ENCODE results near the gene CAMK1. TPM values are rescaled to one million over a fixed set of nuclear protein-coding genes. Genes with fewer than 3 reads are reported as not detected.

CAMK1 gene
- total and polyA plus RNA-seq, 4 donors, result 13.8 to 20.1 (median 16.7) TPM

DNA sequence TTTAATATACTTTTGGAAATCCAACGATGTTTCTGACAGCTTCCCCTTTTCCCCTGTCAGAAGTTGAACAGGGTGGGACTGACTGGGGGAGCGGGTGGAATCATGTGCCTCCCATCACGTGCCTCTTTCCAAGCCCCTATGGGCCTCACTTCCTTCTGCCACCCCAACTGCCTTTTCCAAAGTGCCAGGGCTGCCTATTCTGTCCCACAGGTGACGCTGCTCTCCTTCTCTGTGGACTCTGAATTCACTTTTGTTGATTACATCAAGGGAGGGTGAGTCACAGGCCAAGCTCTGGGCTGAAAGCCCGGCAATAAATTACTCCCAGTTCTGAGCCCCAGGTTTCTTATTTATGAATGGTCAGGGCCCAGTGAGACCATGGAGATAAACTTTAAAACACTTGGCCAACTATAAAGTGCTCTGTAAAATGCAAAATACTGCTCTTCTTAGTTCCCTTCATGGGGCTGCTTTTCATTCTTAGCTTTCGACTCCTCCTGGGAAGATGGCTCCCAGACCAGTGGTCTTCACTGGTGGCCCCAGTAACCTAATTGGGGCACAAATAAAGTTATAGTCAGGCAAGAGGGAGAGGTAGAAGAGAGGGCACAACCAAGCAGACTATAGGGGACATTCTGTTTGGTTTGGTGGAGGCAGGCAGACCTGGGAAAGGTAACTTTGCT is 53.8 kb downstream of the CAMK1 start:
- no peak for DNase-seq (ENCODE audit: low spot score)
- 55% methylated on average over 6 of the region's 6 CpGs for WGBS

DNA sequence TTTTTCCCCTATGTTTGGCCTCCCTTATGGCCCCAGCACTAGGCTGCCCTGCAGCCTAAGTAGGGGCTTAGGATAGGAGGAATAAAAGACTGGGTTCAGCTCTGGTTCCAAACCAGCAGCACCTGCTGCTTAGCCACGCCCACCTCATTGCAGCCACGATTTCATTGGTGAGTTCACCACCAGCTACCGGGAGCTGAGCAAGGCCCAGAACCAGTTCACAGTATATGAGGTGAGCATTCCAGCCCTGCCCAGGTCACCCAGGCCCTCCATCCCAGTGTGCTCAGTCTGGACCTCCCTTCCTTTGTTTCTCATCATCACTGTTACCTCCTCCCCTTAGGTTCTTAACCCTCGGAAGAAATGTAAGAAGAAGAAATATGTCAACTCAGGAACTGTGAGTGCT is 54.6 kb downstream of the CAMK1 start:
- no peak overlapping the region for H3K4me3 ChIP-seq (ENCODE audit: low read depth in 1 of 3, low read length in 3 of 3)
- TF ChIP-seq HNF4G (IDR thresholded peaks at IDR 0.05) (no peak), GABPA (IDR thresholded peaks at IDR 0.05 in 1 of 2, conservative IDR thresholded peaks at IDR 0.05 in 1 of 2) (no peak), TAF1 (conservative IDR thresholded peaks at IDR 0.05) (no peak), YY1 (IDR thresholded peaks at IDR 0.05) (no peak), EGR1 (IDR thresholded peaks at IDR 0.05; ENCODE audit: low read depth in 2 of 2) (no peak), RXRA (IDR thresholded peaks at IDR 0.05) (no peak), HNF4A (conservative IDR thresholded peaks at IDR 0.05) (no peak), FOXA1 (IDR thresholded peaks at IDR 0.05) (no peak), FOXA2 (IDR thresholded peaks at IDR 0.05) (no peak), JUND (IDR thresholded peaks at IDR 0.05) (no peak)
- TF ChIP-seq, protein P1, sequence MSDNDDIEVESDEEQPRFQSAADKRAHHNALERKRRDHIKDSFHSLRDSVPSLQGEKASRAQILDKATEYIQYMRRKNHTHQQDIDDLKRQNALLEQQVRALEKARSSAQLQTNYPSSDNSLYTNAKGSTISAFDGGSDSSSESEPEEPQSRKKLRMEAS (IDR thresholded peaks at IDR 0.05), result no peak
- no peak for DNase-seq (ENCODE audit: low spot score)
- H3K9me3 ChIP-seq (ENCODE audit: control insufficient read depth in 4 of 4, low read length in 3 of 4), result no peaks in the 10 kb centered on the region
- no peak overlapping the region for H3K9ac ChIP-seq (ENCODE audit: low read depth in 1 of 2, low read length in 2 of 2)
- 30% methylated on average over 4 of the region's 4 CpGs for WGBS
- no peaks in the 10 kb centered on the region for H3K27me3 ChIP-seq (ENCODE audit: control insufficient read depth in 4 of 4, insufficient read depth in 4 of 4, low read length in 3 of 4)
- no peaks in the 10 kb centered on the region for H3K4me1 ChIP-seq (ENCODE audit: control insufficient read depth in 4 of 4, insufficient read depth in 4 of 4, low read length in 3 of 4)
- no peaks in the 10 kb centered on the region for H3K36me3 ChIP-seq (ENCODE audit: control insufficient read depth in 4 of 4, insufficient read depth in 3 of 4, low read depth in 1 of 4, low read length in 3 of 4)
- no peak overlapping the region for H3K27ac ChIP-seq (ENCODE audit: low read depth in 1 of 2, low read length in 2 of 2)

More for the DNA sequence above, 53.8 kb downstream of the CAMK1 start:
- no peaks in the 10 kb centered on the region for H3K4me1 ChIP-seq (ENCODE audit: control insufficient read depth in 4 of 4, insufficient read depth in 4 of 4, low read length in 3 of 4)
- H3K36me3 ChIP-seq (ENCODE audit: control insufficient read depth in 4 of 4, insufficient read depth in 3 of 4, low read depth in 1 of 4, low read length in 3 of 4), result no peaks in the 10 kb centered on the region
- H3K27ac ChIP-seq (ENCODE audit: low read depth in 1 of 2, low read length in 2 of 2), result no peak overlapping the region
- H3K27me3 ChIP-seq (ENCODE audit: control insufficient read depth in 4 of 4, insufficient read depth in 4 of 4, low read length in 3 of 4), result no peaks in the 10 kb centered on the region
- TF ChIP-seq FOXA2 (IDR thresholded peaks at IDR 0.05), result no peak
- no peak for TF ChIP-seq EGR1 (IDR thresholded peaks at IDR 0.05; ENCODE audit: low read depth in 2 of 2)
- TF ChIP-seq, protein P2, sequence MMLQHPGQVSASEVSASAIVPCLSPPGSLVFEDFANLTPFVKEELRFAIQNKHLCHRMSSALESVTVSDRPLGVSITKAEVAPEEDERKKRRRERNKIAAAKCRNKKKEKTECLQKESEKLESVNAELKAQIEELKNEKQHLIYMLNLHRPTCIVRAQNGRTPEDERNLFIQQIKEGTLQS (IDR thresholded peaks at IDR 0.05), result no peak
- TF ChIP-seq HNF4G (IDR thresholded peaks at IDR 0.05), result no peak
- TF ChIP-seq, protein P3, sequence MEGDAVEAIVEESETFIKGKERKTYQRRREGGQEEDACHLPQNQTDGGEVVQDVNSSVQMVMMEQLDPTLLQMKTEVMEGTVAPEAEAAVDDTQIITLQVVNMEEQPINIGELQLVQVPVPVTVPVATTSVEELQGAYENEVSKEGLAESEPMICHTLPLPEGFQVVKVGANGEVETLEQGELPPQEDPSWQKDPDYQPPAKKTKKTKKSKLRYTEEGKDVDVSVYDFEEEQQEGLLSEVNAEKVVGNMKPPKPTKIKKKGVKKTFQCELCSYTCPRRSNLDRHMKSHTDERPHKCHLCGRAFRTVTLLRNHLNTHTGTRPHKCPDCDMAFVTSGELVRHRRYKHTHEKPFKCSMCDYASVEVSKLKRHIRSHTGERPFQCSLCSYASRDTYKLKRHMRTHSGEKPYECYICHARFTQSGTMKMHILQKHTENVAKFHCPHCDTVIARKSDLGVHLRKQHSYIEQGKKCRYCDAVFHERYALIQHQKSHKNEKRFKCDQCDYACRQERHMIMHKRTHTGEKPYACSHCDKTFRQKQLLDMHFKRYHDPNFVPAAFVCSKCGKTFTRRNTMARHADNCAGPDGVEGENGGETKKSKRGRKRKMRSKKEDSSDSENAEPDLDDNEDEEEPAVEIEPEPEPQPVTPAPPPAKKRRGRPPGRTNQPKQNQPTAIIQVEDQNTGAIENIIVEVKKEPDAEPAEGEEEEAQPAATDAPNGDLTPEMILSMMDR (IDR thresholded peaks at IDR 0.05; ENCODE audit: low read depth, low read length, missing input control), result peak; percentile 48
- TF ChIP-seq, protein P4, sequence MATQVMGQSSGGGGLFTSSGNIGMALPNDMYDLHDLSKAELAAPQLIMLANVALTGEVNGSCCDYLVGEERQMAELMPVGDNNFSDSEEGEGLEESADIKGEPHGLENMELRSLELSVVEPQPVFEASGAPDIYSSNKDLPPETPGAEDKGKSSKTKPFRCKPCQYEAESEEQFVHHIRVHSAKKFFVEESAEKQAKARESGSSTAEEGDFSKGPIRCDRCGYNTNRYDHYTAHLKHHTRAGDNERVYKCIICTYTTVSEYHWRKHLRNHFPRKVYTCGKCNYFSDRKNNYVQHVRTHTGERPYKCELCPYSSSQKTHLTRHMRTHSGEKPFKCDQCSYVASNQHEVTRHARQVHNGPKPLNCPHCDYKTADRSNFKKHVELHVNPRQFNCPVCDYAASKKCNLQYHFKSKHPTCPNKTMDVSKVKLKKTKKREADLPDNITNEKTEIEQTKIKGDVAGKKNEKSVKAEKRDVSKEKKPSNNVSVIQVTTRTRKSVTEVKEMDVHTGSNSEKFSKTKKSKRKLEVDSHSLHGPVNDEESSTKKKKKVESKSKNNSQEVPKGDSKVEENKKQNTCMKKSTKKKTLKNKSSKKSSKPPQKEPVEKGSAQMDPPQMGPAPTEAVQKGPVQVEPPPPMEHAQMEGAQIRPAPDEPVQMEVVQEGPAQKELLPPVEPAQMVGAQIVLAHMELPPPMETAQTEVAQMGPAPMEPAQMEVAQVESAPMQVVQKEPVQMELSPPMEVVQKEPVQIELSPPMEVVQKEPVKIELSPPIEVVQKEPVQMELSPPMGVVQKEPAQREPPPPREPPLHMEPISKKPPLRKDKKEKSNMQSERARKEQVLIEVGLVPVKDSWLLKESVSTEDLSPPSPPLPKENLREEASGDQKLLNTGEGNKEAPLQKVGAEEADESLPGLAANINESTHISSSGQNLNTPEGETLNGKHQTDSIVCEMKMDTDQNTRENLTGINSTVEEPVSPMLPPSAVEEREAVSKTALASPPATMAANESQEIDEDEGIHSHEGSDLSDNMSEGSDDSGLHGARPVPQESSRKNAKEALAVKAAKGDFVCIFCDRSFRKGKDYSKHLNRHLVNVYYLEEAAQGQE (IDR thresholded peaks at IDR 0.05), result no peak
- TF ChIP-seq RXRA (IDR thresholded peaks at IDR 0.05), result no peak
- TF ChIP-seq RAD21 (IDR thresholded peaks at IDR 0.05), result peak; percentile 76 to 79
- TF ChIP-seq YY1 (IDR thresholded peaks at IDR 0.05), result no peak
- peak; percentile 75 to 82 for TF ChIP-seq JUND (IDR thresholded peaks at IDR 0.05)
- TF ChIP-seq SP1 (IDR thresholded peaks at IDR 0.05), result no peak
- no peak for TF ChIP-seq FOXA1 (IDR thresholded peaks at IDR 0.05)
- H3K9ac ChIP-seq (ENCODE audit: low read depth in 1 of 2, low read length in 2 of 2), result no peak overlapping the region
- no peaks in the 10 kb centered on the region for H3K9me3 ChIP-seq (ENCODE audit: control insufficient read depth in 4 of 4, low read length in 3 of 4)
- no peak overlapping the region for H3K4me3 ChIP-seq (ENCODE audit: low read depth in 1 of 3, low read length in 3 of 3)

All from liver (tissue), 9 donors.